G401.6 (cell line): ENCODE measurements around the gene FYB2.
A peak's percentile ranks its signal among the peaks of the same experiment; 100 is the strongest.

Experiments
- FAIRE-seq: peaks from 2 replicates; lab custom pipeline; 2012; peaks lifted over from hg19 to GRCh38; lab: Jason Lieb, UNC

FYB2 gene

DNA sequence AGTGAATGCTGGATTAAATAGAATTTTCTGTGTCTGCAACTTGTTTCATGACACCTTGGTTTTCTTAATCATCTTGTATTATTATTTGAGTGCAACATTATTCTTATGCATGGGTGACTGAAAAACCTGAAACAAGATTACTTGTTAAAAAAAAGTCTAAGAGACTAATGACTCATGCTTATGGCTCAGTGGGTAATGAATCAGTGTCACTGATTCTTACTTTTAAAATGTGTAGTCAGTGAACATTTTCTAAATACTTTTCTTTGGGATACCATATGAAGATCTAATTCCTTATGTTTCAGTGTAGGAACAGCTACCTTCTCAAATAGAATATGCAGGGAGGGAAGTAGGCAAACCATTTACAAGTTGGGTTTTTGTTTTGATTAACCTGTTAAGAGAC is 108.6 kb downstream of the FYB2 start:
- FAIRE-seq, result no peak

DNA sequence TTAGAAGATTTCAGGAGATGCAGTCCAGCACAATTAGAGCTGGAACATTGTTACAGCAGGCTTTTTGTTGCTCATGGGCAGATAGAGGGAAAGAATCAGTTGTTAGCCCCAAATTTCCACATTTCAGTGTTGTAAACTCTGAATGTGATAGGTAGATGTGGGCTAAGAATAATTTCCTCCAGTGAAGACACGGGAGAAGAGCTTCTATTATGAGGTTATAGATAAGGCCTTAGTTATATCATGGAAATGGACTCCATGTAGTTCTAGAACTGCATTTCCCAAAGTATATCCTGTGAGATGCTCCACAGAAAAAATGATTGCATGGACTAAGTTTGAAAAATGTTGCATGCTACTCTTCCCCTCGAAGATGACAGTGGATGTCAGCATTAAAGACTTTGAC is 109.2 kb downstream of the FYB2 start:
- FAIRE-seq, result no peak

DNA sequence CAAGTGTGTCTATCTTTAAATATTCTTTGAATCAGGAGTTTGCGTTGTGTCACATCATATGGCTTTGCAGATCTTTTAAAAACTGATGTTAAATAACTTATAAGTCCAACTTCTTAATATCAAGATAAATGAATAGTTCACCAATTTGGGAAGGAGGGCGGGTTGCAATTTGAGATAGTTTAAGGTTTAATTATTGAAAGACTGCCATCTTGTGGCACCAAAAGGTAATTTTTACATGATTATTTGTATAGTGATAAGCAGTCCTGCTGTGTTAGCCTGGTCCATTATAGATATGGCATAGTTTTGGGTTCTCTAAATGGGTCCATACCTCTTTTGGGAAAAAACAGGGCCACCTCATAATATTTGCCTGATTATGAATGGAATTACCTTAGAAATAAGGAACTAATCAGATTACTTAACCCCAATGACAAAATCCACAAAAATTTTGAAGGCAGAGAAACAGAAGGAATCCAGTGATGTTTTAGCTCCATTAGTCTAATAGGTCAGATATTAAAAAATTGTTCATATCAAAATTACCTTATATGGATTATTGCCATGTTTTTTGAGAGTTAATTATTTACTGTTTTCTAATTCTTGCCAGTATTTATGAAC is 109.8 kb downstream of the FYB2 start:
- FAIRE-seq, result peak; percentile 83

DNA sequence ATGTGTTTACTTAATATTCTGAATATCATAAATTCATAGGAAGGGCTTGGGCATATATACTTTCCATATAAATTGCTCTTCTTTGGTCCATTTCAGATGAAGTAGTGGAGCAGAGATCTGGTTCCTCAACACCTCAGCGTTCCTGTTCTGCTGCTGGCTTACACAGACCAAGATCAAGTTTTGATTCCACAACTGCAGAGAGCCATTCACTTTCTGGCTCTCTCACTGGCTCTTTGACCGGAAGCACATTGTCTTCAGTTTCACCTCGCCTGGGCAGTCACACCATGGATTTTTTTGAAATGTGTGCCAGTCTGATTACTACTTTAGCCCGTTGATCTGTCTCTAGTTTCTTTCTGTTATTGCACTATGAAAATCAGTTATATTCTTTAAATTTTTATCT is 111.8 kb downstream of the FYB2 start:
- no peak for FAIRE-seq

DNA sequence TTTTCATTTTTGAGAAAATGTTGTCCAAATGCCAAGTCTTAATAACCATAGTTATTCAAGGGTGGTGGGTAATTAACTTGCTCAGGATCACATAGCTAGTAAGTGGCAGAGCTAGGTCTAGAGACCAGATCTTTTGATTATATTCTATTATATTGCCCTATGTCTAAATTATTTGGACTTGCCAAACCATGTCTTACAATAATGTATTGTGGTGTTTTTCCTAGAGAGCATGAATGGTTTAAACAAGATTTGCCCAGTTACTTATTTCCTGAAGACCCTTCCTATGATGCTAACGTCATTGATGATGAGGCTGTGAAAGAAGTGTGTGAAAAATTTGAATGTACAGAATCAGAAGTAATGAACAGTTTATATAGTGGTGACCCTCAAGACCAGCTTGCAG is 115.5 kb downstream of the FYB2 start:
- no peak for FAIRE-seq

DNA sequence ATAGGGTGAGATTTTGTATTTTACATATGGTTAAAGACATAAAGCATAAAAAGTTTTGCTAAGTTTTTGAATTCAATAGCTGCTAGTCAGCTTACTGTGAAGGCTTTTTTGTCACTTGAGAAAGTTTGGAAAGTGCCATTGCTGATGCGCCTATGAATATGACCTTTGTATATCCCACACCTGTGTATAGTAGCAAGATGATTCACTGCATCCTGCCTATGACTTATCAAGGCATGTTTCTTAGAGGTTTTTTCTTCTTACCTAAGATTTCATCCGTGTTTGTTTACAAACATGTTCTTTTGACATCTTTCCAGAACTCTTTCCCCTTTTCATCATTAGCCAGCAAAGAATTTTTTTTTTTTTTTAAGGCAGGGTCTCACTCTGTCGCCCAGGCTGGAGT is 122.5 kb downstream of the FYB2 start:
- FAIRE-seq, result no peak

DNA sequence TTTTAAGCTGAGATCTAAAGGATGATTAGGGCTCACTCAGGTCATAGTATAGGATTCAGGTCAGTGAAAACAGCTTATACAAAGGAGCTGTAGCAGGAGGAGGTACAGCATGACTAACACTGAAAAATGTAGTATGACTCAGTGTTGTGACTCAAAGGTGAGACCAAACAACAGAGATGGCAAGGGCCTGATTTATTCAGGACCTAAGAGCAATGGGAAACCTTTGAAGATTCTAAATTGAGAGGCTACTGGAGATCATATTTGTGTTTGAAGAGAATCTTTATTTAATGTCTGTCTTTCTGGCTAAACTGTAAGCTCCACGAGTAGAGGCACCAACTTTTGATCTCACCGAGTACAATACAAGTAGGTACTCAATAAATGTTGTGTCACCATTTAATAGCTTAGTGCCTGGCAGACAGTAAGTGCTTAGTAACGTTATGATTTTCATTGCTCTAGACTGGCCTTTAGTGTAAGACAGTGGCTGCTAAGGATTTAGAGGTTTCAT is 130.6 kb downstream of the FYB2 start:
- no peak for FAIRE-seq

DNA sequence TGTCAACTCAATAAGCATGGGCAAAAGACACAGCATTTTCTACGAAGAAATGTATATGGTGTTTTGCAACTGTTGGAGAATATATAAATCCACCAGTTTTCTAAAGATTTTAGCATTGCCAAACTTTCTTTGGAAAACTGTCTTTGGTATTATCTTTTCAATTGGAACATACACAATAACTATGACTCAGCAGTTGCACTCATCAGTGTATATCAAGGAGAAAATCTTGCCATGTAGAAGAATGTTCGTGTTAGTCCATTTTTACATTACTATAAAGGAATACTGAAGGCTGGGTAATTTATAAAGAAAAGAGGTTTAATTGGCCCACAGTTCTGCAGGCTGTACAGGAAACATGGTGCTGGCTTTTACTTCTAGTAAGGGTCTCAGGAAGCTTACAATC is 133.0 kb downstream of the FYB2 start:
- FAIRE-seq, result no peak

DNA sequence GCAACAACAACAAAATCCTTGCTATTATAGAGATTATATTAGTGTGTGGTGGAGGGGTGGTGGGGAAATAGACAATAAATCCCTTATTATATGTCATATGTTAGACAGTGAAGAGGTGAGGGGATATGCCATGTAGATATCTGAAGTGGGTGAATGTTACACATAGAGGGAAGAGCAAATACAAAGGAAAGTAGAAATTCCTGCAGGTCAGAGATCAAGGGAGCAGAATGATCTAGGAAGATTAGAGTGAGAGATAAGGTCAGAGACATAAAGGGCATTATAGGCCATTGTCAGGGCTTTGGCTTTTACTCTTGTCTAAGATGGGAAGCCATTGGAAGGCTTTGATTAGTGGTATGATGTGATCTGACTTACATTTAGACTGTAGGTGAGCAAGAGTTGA is 135.6 kb downstream of the FYB2 start:
- FAIRE-seq, result no peak

DNA sequence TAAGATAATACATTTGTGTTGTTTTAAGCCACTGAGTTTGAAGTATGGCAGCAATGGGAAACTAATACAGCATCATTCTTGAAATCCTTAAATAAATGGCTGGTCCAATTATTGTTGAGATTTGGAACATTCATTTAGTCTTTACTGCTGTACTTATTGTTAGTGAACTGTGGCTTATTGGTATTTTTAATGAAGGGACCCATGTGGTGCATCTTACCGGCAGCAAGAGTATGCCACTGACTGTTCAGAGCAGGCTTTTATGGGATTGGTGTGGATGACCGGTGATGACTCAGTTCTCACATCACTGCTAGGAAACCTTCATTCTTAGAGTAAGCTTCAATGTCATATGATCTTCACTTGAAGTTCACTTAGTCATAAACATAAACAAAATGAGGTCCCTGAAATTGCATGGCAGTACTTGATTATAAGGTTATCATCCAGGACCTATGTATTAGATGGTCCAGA is 142.6 kb downstream of the FYB2 start:
- FAIRE-seq, result no peak

DNA sequence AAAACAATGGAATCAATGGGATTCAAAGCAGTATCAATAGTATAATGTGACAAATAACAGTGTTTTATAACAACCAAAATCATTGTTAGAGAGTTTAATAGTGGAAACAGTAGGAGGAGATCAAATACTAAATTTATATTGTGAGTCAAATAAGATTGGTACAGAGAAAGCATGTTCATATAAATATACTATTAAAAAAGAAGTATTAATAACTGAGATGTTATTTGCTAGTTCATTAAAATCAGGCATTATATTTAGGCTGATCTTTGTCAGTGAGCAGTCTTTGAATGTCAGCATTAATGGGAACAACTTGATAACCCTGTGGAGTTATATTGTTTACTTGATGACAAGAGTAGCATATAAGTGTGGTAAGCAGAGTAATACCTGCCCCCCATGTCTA is 143.4 kb downstream of the FYB2 start:
- no peak for FAIRE-seq

DNA sequence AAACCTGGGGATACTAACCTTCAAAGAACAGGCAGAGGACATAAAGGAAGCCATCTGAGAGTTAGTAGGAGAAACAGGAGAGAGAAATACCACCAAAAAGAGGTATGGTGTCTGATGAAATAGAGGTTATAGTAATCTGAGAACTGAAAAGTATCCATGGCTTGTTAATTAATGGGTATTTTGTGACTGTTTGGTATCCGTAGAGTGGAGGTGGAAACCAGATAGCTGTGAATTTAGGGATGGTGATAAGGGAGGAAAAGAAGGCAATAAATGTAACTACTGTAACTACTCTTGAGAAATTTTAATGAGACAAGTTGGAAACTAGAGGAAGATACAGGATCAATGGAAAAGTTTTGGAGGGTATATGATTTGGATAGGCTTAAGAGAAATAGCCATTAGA is 146.6 kb downstream of the FYB2 start:
- no peak for FAIRE-seq

DNA sequence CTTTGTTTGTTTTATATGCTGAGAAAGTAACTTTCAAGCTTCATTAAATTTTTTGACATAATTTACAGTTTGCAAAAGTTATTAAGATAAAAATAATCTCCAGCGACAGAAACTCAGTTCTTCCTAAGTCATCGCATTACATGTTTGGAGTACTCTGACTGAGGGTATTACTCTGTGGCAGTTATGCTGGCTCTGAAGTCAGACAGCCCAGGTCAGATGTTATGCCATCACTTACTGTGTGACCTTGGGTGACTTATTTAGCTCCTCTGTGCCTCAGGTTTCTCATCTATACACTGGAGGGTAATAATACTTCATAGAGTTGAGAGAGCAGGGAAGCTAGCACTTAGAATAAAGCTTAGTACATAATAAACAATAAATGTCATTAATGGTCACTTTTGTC is 147.7 kb downstream of the FYB2 start:
- FAIRE-seq, result no peak

DNA sequence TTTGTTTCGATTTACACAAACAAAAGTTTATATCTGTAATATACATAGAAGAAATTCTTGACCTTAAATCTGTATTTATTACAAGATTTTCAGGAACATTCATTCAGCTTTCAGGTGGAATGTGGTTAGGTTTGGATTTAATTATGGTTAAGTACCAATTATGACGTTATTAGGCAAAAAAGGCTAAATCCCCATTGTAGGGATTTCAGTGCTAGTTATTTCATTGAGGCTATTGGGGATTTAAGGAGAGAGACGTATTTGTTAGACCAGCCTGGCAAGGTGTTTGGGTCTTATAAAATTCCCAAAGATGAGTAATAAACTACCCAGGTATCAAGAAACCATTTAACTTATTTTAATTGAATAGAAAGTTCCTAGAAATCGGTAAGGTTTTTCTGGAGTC is 148.1 kb downstream of the FYB2 start:
- FAIRE-seq, result no peak

DNA sequence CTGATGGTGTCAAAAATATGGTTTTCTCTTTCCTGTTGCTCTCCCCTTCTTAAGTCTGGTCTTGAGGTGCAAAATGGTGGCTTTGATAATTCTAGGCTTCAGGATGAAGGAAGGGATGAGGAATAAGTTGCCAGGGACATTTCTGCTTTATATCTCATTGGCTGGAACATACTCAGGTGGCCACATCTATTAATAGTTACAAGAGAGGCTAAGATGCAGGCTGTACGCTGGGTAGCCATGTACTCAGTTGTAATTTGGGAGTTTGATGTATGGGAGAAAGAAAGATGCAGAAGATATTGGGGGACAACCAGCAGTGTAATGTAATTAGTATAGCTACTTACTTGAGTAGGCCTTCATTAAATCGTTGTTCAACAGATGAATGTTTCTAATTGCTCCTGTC is 148.9 kb downstream of the FYB2 start:
- no peak for FAIRE-seq
